ENCODE data around the gene AGBL4. TPM values are rescaled to one million over a fixed set of nuclear protein-coding genes. Genes with fewer than 3 reads are reported as not detected.

AGBL4 gene
- total RNA-seq, 2 donors from 2014 or later: not detected

GRCh38 chr1:48906729-48907128, 1117.0 kb downstream of the AGBL4 start:
- Histone ChIP-seq H3K9me3 (no peaks in the 10 kb centered on the region), H3K36me3 (no peaks in the 10 kb centered on the region), H3K4me3 (no peak overlapping the region), H3K27me3 (replicated peaks; ENCODE audit: insufficient read depth) (no peaks in the 10 kb centered on the region), H3K4me1 (ENCODE audit: control insufficient read depth in 1 of 2, low read depth in 2 of 2) (no peaks in the 10 kb centered on the region), H3K27ac (no peak overlapping the region)
- ATAC-seq (ENCODE audit: insufficient number of reproducible peaks, low FRiP score, low read depth) (no peak), DNase-seq (ENCODE audit: low spot score) (no peak)
- TF ChIP-seq CTCF (IDR thresholded peaks at IDR 0.05): no peak

GRCh38 chr1:48906164-48906563, 1117.6 kb downstream of the AGBL4 start:
- Histone ChIP-seq H3K4me3 (no peak overlapping the region), H3K4me1 (ENCODE audit: control insufficient read depth in 1 of 2, low read depth in 2 of 2) (no peaks in the 10 kb centered on the region), H3K36me3 (no peaks in the 10 kb centered on the region), H3K9me3 (no peaks in the 10 kb centered on the region), H3K27ac (no peak overlapping the region), H3K27me3 (replicated peaks; ENCODE audit: insufficient read depth) (no peaks in the 10 kb centered on the region)
- DNase-seq (ENCODE audit: low spot score): no peak
- ATAC-seq (ENCODE audit: insufficient number of reproducible peaks, low FRiP score, low read depth): no peak
- TF ChIP-seq CTCF (IDR thresholded peaks at IDR 0.05): no peak

- no peaks in the 10 kb centered on the region for H3K9me3 ChIP-seq
- H3K4me1 ChIP-seq (ENCODE audit: control insufficient read depth in 1 of 2, low read depth in 2 of 2): no peaks in the 10 kb centered on the region
- no peaks in the 10 kb centered on the region for H3K27me3 ChIP-seq (replicated peaks; ENCODE audit: insufficient read depth)
- DNase-seq (ENCODE audit: low spot score) (no peak), ATAC-seq (ENCODE audit: insufficient number of reproducible peaks, low FRiP score, low read depth) (no peak)
- no peaks in the 10 kb centered on the region for H3K36me3 ChIP-seq
- H3K27ac ChIP-seq: no peak overlapping the region
- TF ChIP-seq CTCF (IDR thresholded peaks at IDR 0.05): no peak
- no peak overlapping the region for H3K4me3 ChIP-seq
Observed at GRCh38 chr1:48903291-48903690, 1120.5 kb downstream of the AGBL4 start.

GRCh38 chr1:48898894-48899293, 1124.9 kb downstream of the AGBL4 start:
- H3K36me3 ChIP-seq: no peaks in the 10 kb centered on the region
- ATAC-seq (ENCODE audit: insufficient number of reproducible peaks, low FRiP score, low read depth) (no peak), DNase-seq (ENCODE audit: low spot score) (no peak)
- no peaks in the 10 kb centered on the region for H3K4me1 ChIP-seq (ENCODE audit: control insufficient read depth in 1 of 2, low read depth in 2 of 2)
- no peak for TF ChIP-seq CTCF (IDR thresholded peaks at IDR 0.05)
- H3K27me3 ChIP-seq (replicated peaks; ENCODE audit: insufficient read depth): no peaks in the 10 kb centered on the region
- no peak overlapping the region for H3K27ac ChIP-seq
- H3K9me3 ChIP-seq: no peaks in the 10 kb centered on the region
- H3K4me3 ChIP-seq: no peak overlapping the region

- ATAC-seq (ENCODE audit: insufficient number of reproducible peaks, low FRiP score, low read depth) (no peak), DNase-seq (ENCODE audit: low spot score) (no peak)
- Histone ChIP-seq H3K4me1 (ENCODE audit: control insufficient read depth in 1 of 2, low read depth in 2 of 2) (no peaks in the 10 kb centered on the region), H3K9me3 (no peaks in the 10 kb centered on the region), H3K36me3 (no peaks in the 10 kb centered on the region), H3K27me3 (replicated peaks; ENCODE audit: insufficient read depth) (no peaks in the 10 kb centered on the region), H3K27ac (no peak overlapping the region), H3K4me3 (no peak overlapping the region)
- no peak for TF ChIP-seq CTCF (IDR thresholded peaks at IDR 0.05)
Observed at GRCh38 chr1:48889615-48890014, 1134.1 kb downstream of the AGBL4 start.
